GM18909 (cell line): Measurements from ENCODE around the gene RANBP2.

Experiments used
- ATAC-seq: cut with Tn5 transposase; IDR thresholded peaks from one replicate; pipeline ENCODE4 v1.9.1; 2021; ENCODE audit warnings: mild to moderate bottlenecking; ENCODE audit not compliant: unreplicated experiment, poor library complexity

RANBP2 gene

GRCh38 chr2:108833219-108833618, 113.9 kb downstream of the RANBP2 start:
- no peak for ATAC-seq

GRCh38 chr2:108834620-108835019, 115.3 kb downstream of the RANBP2 start:
- no peak for ATAC-seq

DNA sequence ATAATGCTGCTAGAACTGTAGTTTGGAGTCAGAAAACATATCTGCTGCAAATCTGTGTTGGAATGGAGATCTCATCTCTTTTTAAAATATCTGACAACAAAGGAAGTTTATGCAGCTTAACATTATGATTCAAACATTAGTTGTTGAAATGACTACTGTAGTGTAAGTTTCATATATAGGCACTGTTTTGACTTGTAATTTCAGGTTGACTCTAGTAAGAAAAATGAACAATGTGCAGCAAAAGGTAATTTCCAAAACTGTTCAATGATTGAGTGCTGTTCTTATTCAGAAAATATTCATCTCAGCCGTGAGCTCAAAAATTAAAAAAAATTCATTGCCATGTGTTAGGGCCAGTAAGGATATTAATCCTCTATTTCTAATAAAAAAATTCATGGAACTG, 115.8 kb downstream of the RANBP2 start:
- no peak for ATAC-seq
